HCT116 (cell line): Measurements from ENCODE around the gene DGKB. TPM values are rescaled to one million over a fixed set of nuclear protein-coding genes. Genes with fewer than 3 reads are reported as not detected.

Experiments used
- ATAC-seq: fragments of 200-7000 bp; cut with Tn5 transposase; 2 replicates; pipeline ENCODE4 v1.9.1; 2020; ENCODE audit warnings: mild to moderate bottlenecking, moderate library complexity
- BruUV-seq: library from RNA; stranded (reverse); fragments of 400-500 nt; replicated peaks from 2 replicates; lab custom pipeline; 2021; lab: Mats Ljungman, UMichigan
- CTCF ChIA-PET: fragments of 300-600 bp; sonication (Branson Sonifier 250); formaldehyde crosslinking; loops from one replicate; lab custom pipeline; 2021; ENCODE audit warnings: antibody characterized with exemption; lab: Charles Lee
- POLR2A ChIA-PET: fragments of 300-600, 350-600 bp; sonication (Branson Sonifier 250); formaldehyde crosslinking; loops from one replicate; lab custom pipeline; 2021; ENCODE audit warnings: antibody characterized with exemption; lab: Charles Lee
- RAD21 ChIA-PET, 2 experiments: fragments of 300-600 bp; sonication (Branson Sonifier 250); formaldehyde crosslinking; loops; one replicate each; lab custom pipeline; 2023; ENCODE audit warnings: low total read pairs in 2 of 2; ENCODE audit not compliant: uncharacterized antibody in 2 of 2, unreplicated experiment in 2 of 2, low non-redundant PET in 1 of 2; lab: Charles Lee
- DNase-seq: peaks from one replicate; pipeline ENCODE4 v3.0.0-alpha.2; 2010; ENCODE audit warnings: low read depth, low spot score
- H2AFZ ChIP-seq: fragments of 200-600 bp; shearing (Covaris generic), sonication (generic); 2 replicates; pipeline ENCODE4 v1.6.1; 2017; ENCODE audit warnings: low read depth, mixed run types, mixed read lengths, antibody characterized with exemption, low read length; ENCODE audit not compliant: poor library complexity, severe bottlenecking
- H3K27ac ChIP-seq: 2 replicates; pipeline ENCODE4 v1.5.1; 2012; ENCODE audit warnings: low read depth, low read length
- H3K27me3 ChIP-seq: fragments of 200-600 bp; sonication (generic); 2 replicates; pipeline ENCODE4 v1.6.1; 2016; ENCODE audit warnings: mixed run types, low read length, mixed read lengths; ENCODE audit not compliant: insufficient read depth
- H3K36me3 ChIP-seq, 2 experiments: fragments of 200-500 bp in 1 of 2; fragments of 200-600 bp in 1 of 2; sonication (Bioruptor generic) in 1 of 2; sonication (generic) in 1 of 2; 2 replicates each; pipeline versions ENCODE4 v1.5.1 to v1.6.1; 2014 to 2016; ENCODE audit warnings: low read length in 2 of 2, inconsistent platforms in 1 of 2, mixed read lengths in 1 of 2, mixed run types in 1 of 2; ENCODE audit not compliant: insufficient read depth in 2 of 2, control insufficient read depth in 1 of 2
- H3K4me1 ChIP-seq, 2 experiments: fragments of 200-600 bp in 1 of 2; sonication (generic) in 1 of 2; 2 replicates each; pipeline versions ENCODE4 v1.5.1 to v1.6.1; 2012 to 2017; ENCODE audit warnings: low read length in 2 of 2, inconsistent platforms in 1 of 2, mild to moderate bottlenecking in 1 of 2, mixed read lengths in 1 of 2, mixed run types in 1 of 2, moderate library complexity in 1 of 2; ENCODE audit not compliant: insufficient read depth in 2 of 2, control insufficient read depth in 1 of 2
- H3K4me2 ChIP-seq: fragments of 200-600 bp; sonication (generic); 2 replicates; pipeline ENCODE4 v1.6.1; 2017; ENCODE audit warnings: mixed run types, low read length, mixed read lengths
- H3K4me3 ChIP-seq, 2 experiments: fragments of 200-600 bp in 1 of 2; sonication (generic) in 1 of 2; replicated peaks in 1 of 2; 2 replicates each; pipeline ENCODE4 v1.5.1; 2011 to 2016; ENCODE audit warnings: low read length in 2 of 2, control low read depth in 1 of 2, low read depth in 1 of 2, mild to moderate bottlenecking in 1 of 2, mixed read lengths in 1 of 2, mixed run types in 1 of 2
- H3K79me2 ChIP-seq: fragments of 200-600 bp; sonication (generic); 2 replicates; pipeline ENCODE4 v1.6.1; 2017; ENCODE audit warnings: mild to moderate bottlenecking, mixed run types, low read length, moderate library complexity, mixed read lengths; ENCODE audit not compliant: insufficient read depth
- H3K9ac ChIP-seq: fragments of 200-600 bp; sonication (generic); 2 replicates; pipeline ENCODE4 v1.6.1; 2016; ENCODE audit warnings: low read length, mixed read lengths
- H3K9me2 ChIP-seq: fragments of 200-600 bp; sonication (generic), shearing (Covaris generic); 2 replicates; pipeline ENCODE4 v1.6.1; 2017; ENCODE audit warnings: mixed run types, mild to moderate bottlenecking, moderate library complexity; ENCODE audit not compliant: insufficient read depth
- H3K9me3 ChIP-seq, 2 experiments: fragments of 200-500 bp in 1 of 2; fragments of 200-600 bp in 1 of 2; sonication (Bioruptor generic) in 1 of 2; sonication (generic) in 1 of 2; 2 replicates each; pipeline ENCODE4 v1.6.1; 2014 to 2017; ENCODE audit warnings: low read length in 2 of 2, mixed read lengths in 2 of 2, inconsistent platforms in 1 of 2, low read depth in 1 of 2, mild to moderate bottlenecking in 1 of 2, mixed run types in 1 of 2, moderate library complexity in 1 of 2; ENCODE audit not compliant: control insufficient read depth in 1 of 2, insufficient read depth in 1 of 2
- H4K20me1 ChIP-seq: fragments of 200-600 bp; sonication (generic), shearing (Covaris generic); 2 replicates; pipeline ENCODE4 v1.6.1; 2017; ENCODE audit warnings: mixed run types, mild to moderate bottlenecking, moderate library complexity; ENCODE audit not compliant: insufficient read depth
- CEBPB ChIP-seq: IDR thresholded peaks from 2 replicates; pipeline ENCODE4 v1.6.1; 2012; ENCODE audit warnings: low read depth
- ELF1 ChIP-seq: IDR thresholded peaks from 2 replicates; pipeline ENCODE4 v1.6.1; 2012; ENCODE audit warnings: low read depth, borderline replicate concordance
- FOSL1 ChIP-seq: IDR thresholded peaks from 2 replicates; pipeline ENCODE4 v1.6.1; 2012; ENCODE audit warnings: low read depth
- POLR2AphosphoS5 ChIP-seq: IDR thresholded peaks from 2 replicates; pipeline ENCODE4 v1.6.1; 2011; ENCODE audit warnings: mild to moderate bottlenecking, low read depth, low read length, moderate library complexity
- SP1 ChIP-seq: IDR thresholded peaks from 2 replicates; pipeline ENCODE4 v1.6.1; 2012; ENCODE audit warnings: low read depth
- SRF ChIP-seq: IDR thresholded peaks from 2 replicates; pipeline ENCODE4 v1.6.1; 2012; ENCODE audit warnings: low read depth
- TCF7L2 ChIP-seq: IDR thresholded peaks from 2 replicates; pipeline ENCODE4 v1.7.0; 2011; ENCODE audit warnings: borderline replicate concordance, inconsistent platforms; ENCODE audit not compliant: insufficient read depth, insufficient read length; ENCODE audit errors: extremely low read depth
- ZBTB33 ChIP-seq: IDR thresholded peaks from 2 replicates; pipeline ENCODE4 v1.6.1; 2011; ENCODE audit warnings: mild to moderate bottlenecking, low read length, moderate library complexity; ENCODE audit not compliant: insufficient replicate concordance; ENCODE audit errors: extremely low read depth
- intact Hi-C: fragments of 100-400 bp; cut with micrococcal nuclease; formaldehyde crosslinking; loops from 2 replicates; pipeline ENCODE4 v1.10.0; 2022
- total RNA-seq: library from RNA; stranded (reverse); gene quantifications from one replicate; pipeline ENCODE4 v1.2.1, GENCODE V29; 2021; ENCODE audit not compliant: unreplicated experiment
- TF ChIP-seq, protein P1 (sequence below), 3 experiments: fragments of 200-600 bp in 1 of 3; sonication (generic) in 1 of 3; IDR thresholded peaks in 2 of 3; conservative IDR thresholded peaks in 1 of 3; 2 replicates each; pipeline ENCODE4 v1.5.1; 2012 to 2017; ENCODE audit warnings: low read depth in 2 of 3, low read length in 2 of 3, antibody characterized with exemption in 1 of 3, borderline replicate concordance in 1 of 3, control low read depth in 1 of 3, mild to moderate bottlenecking in 1 of 3, mixed read lengths in 1 of 3, mixed run types in 1 of 3, moderate library complexity in 1 of 3; ENCODE audit not compliant: insufficient read depth in 1 of 3

DGKB gene
- total RNA-seq, 1 experiment from 2014 or later: 0.05 TPM

GRCh38 chr7:14762561-14762960 lies 140.0 kb downstream of the DGKB start:
- CTCF ChIA-PET: no interaction called here
- Histone ChIP-seq H3K9ac (no peak overlapping the region), H3K4me1 (no peaks in the 10 kb centered on the region)
- RAD21 ChIA-PET: no interaction called here
- no peak for TF ChIP-seq SRF
- no peak for TF ChIP-seq CEBPB
- TF ChIP-seq ELF1: no peak
- TF ChIP-seq POLR2AphosphoS5: no peak
- no peak for TF ChIP-seq TCF7L2
- TF ChIP-seq FOSL1: no peak
- no peak for TF ChIP-seq ZBTB33
- TF ChIP-seq, protein P1, sequence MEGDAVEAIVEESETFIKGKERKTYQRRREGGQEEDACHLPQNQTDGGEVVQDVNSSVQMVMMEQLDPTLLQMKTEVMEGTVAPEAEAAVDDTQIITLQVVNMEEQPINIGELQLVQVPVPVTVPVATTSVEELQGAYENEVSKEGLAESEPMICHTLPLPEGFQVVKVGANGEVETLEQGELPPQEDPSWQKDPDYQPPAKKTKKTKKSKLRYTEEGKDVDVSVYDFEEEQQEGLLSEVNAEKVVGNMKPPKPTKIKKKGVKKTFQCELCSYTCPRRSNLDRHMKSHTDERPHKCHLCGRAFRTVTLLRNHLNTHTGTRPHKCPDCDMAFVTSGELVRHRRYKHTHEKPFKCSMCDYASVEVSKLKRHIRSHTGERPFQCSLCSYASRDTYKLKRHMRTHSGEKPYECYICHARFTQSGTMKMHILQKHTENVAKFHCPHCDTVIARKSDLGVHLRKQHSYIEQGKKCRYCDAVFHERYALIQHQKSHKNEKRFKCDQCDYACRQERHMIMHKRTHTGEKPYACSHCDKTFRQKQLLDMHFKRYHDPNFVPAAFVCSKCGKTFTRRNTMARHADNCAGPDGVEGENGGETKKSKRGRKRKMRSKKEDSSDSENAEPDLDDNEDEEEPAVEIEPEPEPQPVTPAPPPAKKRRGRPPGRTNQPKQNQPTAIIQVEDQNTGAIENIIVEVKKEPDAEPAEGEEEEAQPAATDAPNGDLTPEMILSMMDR (IDR thresholded peaks at IDR 0.05 in 2 of 3, conservative IDR thresholded peaks at IDR 0.05 in 1 of 3; ENCODE audit: borderline replicate concordance in 1 of 3, insufficient read depth in 1 of 3, low read depth in 2 of 3, low read length in 2 of 3): no peak
- TF ChIP-seq SP1: no peak
- TF ChIP-seq, all 23 proteins: peak for 0
- DNase-seq (no peak), ATAC-seq (no peak)
- Histone ChIP-seq H3K4me2 (no peak overlapping the region), H4K20me1 (no peaks in the 10 kb centered on the region), H3K27ac (no peak overlapping the region), H3K36me3 (no peaks in the 10 kb centered on the region), H3K9me2 (no peaks in the 10 kb centered on the region), H3K79me2 (no peaks in the 10 kb centered on the region), H3K9me3 (no peaks in the 10 kb centered on the region), H3K27me3 (no peaks in the 10 kb centered on the region), H3K4me3 (no peak overlapping the region), H2AFZ (no peak overlapping the region)
- BruUV-seq: no TSS peak
- POLR2A ChIA-PET: no interaction called here
- intact Hi-C loops: no loop called here
